ENCODE data around the gene CDON. TPM values are rescaled to one million over a fixed set of nuclear protein-coding genes. Genes with fewer than 3 reads are reported as not detected.

The CDON gene
- total RNA-seq, 1 experiment from 2014 or later = 34.1 TPM

DNA sequence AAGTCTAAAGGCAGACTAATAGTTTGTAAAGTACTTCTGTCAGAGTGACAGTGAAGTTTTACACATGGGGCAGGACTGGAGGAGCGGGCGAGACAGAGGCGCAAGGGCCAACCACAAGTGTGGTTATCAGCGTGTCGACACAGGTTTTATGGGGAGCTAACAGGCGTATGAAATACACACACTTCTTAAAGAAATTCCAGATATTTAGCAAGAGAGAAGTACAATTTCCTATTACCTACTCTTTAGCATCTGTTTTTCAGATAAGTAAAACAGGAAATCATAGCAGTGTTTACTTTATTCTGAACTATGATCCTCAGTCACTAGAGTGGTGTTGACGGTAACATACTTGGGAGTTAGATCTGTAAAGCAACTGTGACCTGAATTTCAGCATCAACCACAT lies 94.3 kb downstream of the CDON start:
- ChIA-PET CTCF (no interaction called here), POLR2A (no interaction called here)
- H3K36me3 Mint-ChIP-seq = peaks cover 8% of the 10 kb centered on the region
- no peak overlapping the region for H3K4me3 Mint-ChIP-seq
- no peaks in the 10 kb centered on the region for H3K4me1 Mint-ChIP-seq
- peaks cover 5% of the 10 kb centered on the region for H3K9me3 Mint-ChIP-seq
- ATAC-seq (no peak), DNase-seq (ENCODE audit: low spot score) (no peak)
- H3K27me3 Mint-ChIP-seq (ENCODE audit: low read depth) = no peaks in the 10 kb centered on the region
- TF ChIP-seq, protein P1, sequence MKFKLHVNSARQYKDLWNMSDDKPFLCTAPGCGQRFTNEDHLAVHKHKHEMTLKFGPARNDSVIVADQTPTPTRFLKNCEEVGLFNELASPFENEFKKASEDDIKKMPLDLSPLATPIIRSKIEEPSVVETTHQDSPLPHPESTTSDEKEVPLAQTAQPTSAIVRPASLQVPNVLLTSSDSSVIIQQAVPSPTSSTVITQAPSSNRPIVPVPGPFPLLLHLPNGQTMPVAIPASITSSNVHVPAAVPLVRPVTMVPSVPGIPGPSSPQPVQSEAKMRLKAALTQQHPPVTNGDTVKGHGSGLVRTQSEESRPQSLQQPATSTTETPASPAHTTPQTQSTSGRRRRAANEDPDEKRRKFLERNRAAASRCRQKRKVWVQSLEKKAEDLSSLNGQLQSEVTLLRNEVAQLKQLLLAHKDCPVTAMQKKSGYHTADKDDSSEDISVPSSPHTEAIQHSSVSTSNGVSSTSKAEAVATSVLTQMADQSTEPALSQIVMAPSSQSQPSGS (CRISPR knock-in tag; IDR thresholded peaks at IDR 0.05; ENCODE audit: borderline replicate concordance, low read depth) = no peak
- TF ChIP-seq, protein P2, sequence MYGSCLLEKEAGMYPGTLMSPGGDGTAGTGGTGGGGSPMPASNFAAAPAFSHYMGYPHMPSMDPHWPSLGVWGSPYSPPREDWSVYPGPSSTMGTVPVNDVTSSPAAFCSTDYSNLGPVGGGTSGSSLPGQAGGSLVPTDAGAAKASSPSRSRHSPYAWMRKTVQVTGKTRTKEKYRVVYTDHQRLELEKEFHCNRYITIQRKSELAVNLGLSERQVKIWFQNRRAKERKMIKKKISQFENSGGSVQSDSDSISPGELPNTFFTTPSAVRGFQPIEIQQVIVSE (CRISPR knock-in tag; IDR thresholded peaks at IDR 0.05; ENCODE audit: borderline replicate concordance) = no peak
- TF ChIP-seq FOXK1 (CRISPR knock-in tag; IDR thresholded peaks at IDR 0.05) = no peak
- no peak for TF ChIP-seq CREB1 (CRISPR knock-in tag; IDR thresholded peaks at IDR 0.05)
- TF ChIP-seq, protein P3, sequence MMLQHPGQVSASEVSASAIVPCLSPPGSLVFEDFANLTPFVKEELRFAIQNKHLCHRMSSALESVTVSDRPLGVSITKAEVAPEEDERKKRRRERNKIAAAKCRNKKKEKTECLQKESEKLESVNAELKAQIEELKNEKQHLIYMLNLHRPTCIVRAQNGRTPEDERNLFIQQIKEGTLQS (CRISPR knock-in tag; conservative IDR thresholded peaks at IDR 0.05) = no peak
- TF ChIP-seq, protein P4, sequence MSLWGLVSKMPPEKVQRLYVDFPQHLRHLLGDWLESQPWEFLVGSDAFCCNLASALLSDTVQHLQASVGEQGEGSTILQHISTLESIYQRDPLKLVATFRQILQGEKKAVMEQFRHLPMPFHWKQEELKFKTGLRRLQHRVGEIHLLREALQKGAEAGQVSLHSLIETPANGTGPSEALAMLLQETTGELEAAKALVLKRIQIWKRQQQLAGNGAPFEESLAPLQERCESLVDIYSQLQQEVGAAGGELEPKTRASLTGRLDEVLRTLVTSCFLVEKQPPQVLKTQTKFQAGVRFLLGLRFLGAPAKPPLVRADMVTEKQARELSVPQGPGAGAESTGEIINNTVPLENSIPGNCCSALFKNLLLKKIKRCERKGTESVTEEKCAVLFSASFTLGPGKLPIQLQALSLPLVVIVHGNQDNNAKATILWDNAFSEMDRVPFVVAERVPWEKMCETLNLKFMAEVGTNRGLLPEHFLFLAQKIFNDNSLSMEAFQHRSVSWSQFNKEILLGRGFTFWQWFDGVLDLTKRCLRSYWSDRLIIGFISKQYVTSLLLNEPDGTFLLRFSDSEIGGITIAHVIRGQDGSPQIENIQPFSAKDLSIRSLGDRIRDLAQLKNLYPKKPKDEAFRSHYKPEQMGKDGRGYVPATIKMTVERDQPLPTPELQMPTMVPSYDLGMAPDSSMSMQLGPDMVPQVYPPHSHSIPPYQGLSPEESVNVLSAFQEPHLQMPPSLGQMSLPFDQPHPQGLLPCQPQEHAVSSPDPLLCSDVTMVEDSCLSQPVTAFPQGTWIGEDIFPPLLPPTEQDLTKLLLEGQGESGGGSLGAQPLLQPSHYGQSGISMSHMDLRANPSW (CRISPR knock-in tag; conservative IDR thresholded peaks at IDR 0.05; ENCODE audit: low read depth) = no peak
- TF ChIP-seq NFATC4 (CRISPR knock-in tag; IDR thresholded peaks at IDR 0.05) = no peak
- no peak for TF ChIP-seq ZNF396 (CRISPR knock-in tag; IDR thresholded peaks at IDR 0.05; ENCODE audit: borderline replicate concordance)
- no peak for TF ChIP-seq NFYB (CRISPR knock-in tag; conservative IDR thresholded peaks at IDR 0.05; ENCODE audit: low read depth)
- TF ChIP-seq RELA (CRISPR knock-in tag; IDR thresholded peaks at IDR 0.05; ENCODE audit: borderline replicate concordance) = no peak
- TF ChIP-seq, protein P5, sequence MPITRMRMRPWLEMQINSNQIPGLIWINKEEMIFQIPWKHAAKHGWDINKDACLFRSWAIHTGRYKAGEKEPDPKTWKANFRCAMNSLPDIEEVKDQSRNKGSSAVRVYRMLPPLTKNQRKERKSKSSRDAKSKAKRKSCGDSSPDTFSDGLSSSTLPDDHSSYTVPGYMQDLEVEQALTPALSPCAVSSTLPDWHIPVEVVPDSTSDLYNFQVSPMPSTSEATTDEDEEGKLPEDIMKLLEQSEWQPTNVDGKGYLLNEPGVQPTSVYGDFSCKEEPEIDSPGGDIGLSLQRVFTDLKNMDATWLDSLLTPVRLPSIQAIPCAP (CRISPR knock-in tag; IDR thresholded peaks at IDR 0.05) = no peak
- no peak for TF ChIP-seq JAZF1 (CRISPR knock-in tag; IDR thresholded peaks at IDR 0.05)
- TF ChIP-seq, protein P6, sequence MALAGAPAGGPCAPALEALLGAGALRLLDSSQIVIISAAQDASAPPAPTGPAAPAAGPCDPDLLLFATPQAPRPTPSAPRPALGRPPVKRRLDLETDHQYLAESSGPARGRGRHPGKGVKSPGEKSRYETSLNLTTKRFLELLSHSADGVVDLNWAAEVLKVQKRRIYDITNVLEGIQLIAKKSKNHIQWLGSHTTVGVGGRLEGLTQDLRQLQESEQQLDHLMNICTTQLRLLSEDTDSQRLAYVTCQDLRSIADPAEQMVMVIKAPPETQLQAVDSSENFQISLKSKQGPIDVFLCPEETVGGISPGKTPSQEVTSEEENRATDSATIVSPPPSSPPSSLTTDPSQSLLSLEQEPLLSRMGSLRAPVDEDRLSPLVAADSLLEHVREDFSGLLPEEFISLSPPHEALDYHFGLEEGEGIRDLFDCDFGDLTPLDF (CRISPR knock-in tag; IDR thresholded peaks at IDR 0.05) = no peak
- TF ChIP-seq, protein P7, sequence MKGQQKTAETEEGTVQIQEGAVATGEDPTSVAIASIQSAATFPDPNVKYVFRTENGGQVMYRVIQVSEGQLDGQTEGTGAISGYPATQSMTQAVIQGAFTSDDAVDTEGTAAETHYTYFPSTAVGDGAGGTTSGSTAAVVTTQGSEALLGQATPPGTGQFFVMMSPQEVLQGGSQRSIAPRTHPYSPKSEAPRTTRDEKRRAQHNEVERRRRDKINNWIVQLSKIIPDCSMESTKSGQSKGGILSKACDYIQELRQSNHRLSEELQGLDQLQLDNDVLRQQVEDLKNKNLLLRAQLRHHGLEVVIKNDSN (CRISPR knock-in tag; IDR thresholded peaks at IDR 0.05) = no peak
- no peak for TF ChIP-seq ZBTB21 (CRISPR knock-in tag; IDR thresholded peaks at IDR 0.05; ENCODE audit: borderline replicate concordance)
- TF ChIP-seq ZNF423 (CRISPR knock-in tag; IDR thresholded peaks at IDR 0.05) = no peak
- H3K27ac Mint-ChIP-seq = no peak overlapping the region

DNA sequence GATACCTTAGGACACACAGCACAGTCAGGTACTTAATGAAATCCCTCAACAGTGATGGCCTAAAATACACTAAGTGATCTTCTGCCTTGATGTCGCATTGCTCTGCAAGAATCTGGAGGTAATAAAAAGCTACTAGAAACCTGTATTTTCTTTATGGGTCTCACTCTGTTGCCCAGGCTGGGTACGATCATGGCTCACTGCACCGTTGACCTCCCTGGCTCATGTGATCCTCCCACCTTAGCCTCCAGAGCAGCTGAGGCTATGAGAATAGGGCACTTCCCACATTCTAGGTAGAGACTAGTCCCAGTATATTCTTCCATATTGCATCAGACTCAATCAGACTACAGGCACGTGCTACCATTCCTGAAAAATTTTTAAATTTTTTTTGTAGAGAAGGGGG lies 95.2 kb downstream of the CDON start:
- ATAC-seq = no peak
- ChIA-PET POLR2A (no interaction called here), CTCF (no interaction called here)
- TF ChIP-seq ZNF121 (CRISPR knock-in tag; IDR thresholded peaks at IDR 0.05) (0 out of 2 replicates have a peak, but pooled peaks have one; percentile 60), JUN (CRISPR knock-in tag; IDR thresholded peaks at IDR 0.05) (no peak), TP53 (CRISPR knock-in tag; IDR thresholded peaks at IDR 0.05) (no peak), CREM (CRISPR knock-in tag; IDR thresholded peaks at IDR 0.05) (no peak), NFYB (CRISPR knock-in tag; conservative IDR thresholded peaks at IDR 0.05; ENCODE audit: low read depth) (no peak), CREB1 (CRISPR knock-in tag; IDR thresholded peaks at IDR 0.05) (no peak)
- TF ChIP-seq, protein P6 (CRISPR knock-in tag; IDR thresholded peaks at IDR 0.05) = no peak
- peaks cover 13% of the 10 kb centered on the region for H3K9me3 Mint-ChIP-seq
- no peaks in the 10 kb centered on the region for H3K27me3 Mint-ChIP-seq (ENCODE audit: low read depth)
- no peak overlapping the region for H3K27ac Mint-ChIP-seq
- DNase-seq (ENCODE audit: low spot score) = no peak
- peaks cover 16% of the 10 kb centered on the region for H3K36me3 Mint-ChIP-seq
- H3K4me3 Mint-ChIP-seq = no peak overlapping the region
- H3K4me1 Mint-ChIP-seq = no peaks in the 10 kb centered on the region
